Measurements from ENCODE around the gene FAXDC2.

FAXDC2 gene

DNA sequence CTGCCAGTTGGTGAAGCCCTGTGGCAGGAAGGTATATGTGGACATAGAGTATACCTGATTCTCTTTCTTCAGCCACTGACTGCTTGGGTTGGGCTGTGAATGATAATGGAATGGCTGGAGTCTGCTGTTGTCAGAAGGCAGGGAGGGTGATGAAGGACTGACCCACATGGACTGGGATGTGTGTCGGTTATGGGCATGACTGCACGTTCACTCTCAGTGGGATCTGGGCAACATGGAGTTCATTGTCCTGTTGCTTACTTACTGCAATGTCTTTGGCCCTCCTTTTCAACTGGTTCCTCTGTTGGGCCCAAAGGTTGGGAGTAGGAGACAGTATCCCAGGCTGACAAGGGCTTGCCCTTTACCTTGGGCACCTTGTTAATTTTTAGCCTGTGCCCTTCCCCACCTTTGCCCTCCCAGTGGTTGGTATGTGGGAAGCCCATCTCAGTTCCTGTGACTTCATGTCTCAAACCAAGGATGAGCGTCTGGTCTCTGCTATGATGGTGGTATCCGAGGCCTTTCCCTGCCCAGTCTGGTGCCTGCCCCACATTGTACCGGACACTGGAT, 34.6 kb downstream of the FAXDC2 start:
- Histone ChIP-seq H3K4me2 (ENCODE audit: low read length) (no peak overlapping the region), H3K9ac (no peak overlapping the region), H3K4me3 (ENCODE audit: low read depth, low read length) (no peak overlapping the region), H2AFZ (no peak overlapping the region), H3K79me2 (peaks cover 3% of the 10 kb centered on the region), H3K9me3 (ENCODE audit: control insufficient read depth, low read length) (no peaks in the 10 kb centered on the region), H3K36me3 (ENCODE audit: control insufficient read depth, insufficient read depth, low read length) (peaks cover 3% of the 10 kb centered on the region), H3K27me3 (ENCODE audit: control insufficient read depth, insufficient read depth, low read length) (no peaks in the 10 kb centered on the region), H3K27ac (no peak overlapping the region), H3K4me1 (peaks cover 7% of the 10 kb centered on the region)
- TF ChIP-seq, protein P1, sequence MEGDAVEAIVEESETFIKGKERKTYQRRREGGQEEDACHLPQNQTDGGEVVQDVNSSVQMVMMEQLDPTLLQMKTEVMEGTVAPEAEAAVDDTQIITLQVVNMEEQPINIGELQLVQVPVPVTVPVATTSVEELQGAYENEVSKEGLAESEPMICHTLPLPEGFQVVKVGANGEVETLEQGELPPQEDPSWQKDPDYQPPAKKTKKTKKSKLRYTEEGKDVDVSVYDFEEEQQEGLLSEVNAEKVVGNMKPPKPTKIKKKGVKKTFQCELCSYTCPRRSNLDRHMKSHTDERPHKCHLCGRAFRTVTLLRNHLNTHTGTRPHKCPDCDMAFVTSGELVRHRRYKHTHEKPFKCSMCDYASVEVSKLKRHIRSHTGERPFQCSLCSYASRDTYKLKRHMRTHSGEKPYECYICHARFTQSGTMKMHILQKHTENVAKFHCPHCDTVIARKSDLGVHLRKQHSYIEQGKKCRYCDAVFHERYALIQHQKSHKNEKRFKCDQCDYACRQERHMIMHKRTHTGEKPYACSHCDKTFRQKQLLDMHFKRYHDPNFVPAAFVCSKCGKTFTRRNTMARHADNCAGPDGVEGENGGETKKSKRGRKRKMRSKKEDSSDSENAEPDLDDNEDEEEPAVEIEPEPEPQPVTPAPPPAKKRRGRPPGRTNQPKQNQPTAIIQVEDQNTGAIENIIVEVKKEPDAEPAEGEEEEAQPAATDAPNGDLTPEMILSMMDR (IDR thresholded peaks at IDR 0.05), result no peak

DNA sequence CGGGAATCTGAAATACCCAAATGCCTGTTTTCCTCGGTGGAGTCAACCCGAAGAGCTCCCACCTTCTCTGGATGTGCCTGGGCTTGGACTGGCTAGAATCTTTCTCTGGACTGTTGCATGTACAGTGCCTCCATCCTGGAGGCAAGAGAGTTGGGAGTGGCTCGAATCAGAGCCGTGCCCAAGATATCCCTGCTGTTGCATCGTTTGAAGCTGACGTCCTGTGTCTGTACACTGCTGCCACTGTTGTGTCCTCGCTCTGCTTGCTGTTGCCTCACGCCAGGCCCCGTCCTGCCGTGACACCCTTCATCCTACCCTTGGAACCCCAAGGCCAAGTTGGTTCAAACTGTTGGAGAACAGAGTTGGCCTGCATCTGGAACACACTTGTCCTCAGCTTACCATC, 35.4 kb downstream of the FAXDC2 start:
- peaks cover 3% of the 10 kb centered on the region for H3K36me3 ChIP-seq (ENCODE audit: control insufficient read depth, insufficient read depth, low read length)
- H3K79me2 ChIP-seq, result peaks cover 3% of the 10 kb centered on the region
- H3K4me3 ChIP-seq (ENCODE audit: low read depth, low read length), result no peak overlapping the region
- no peaks in the 10 kb centered on the region for H3K9me3 ChIP-seq (ENCODE audit: control insufficient read depth, low read length)
- no peak overlapping the region for H3K9ac ChIP-seq
- H3K27me3 ChIP-seq (ENCODE audit: control insufficient read depth, insufficient read depth, low read length), result no peaks in the 10 kb centered on the region
- TF ChIP-seq, protein P1 (IDR thresholded peaks at IDR 0.05), result no peak
- no peak overlapping the region for H2AFZ ChIP-seq
- no peak overlapping the region for H3K4me2 ChIP-seq (ENCODE audit: low read length)
- no peak overlapping the region for H3K27ac ChIP-seq
- H3K4me1 ChIP-seq, result peaks cover 7% of the 10 kb centered on the region

DNA sequence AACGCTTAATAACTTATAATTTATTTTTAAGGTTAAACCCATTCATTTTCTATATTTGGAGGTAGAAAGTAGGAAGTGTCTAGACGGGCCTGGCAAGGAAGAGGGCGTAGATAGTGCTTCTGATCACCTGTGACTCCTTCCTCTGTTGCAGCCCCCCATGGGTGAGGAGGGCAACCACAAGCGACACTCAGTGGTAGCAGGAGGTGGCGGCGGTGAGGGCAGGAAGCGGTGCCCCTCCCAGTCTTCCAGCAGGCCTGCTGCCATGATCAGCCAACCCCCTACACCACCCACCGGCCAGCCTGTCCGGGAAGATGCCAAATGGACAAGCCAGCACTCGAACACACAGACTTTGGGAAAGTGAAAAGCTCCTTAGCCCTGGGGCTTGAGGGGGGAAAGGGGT, 36.7 kb downstream of the FAXDC2 start:
- no peak overlapping the region for H3K27ac ChIP-seq
- H3K79me2 ChIP-seq, result peaks cover 3% of the 10 kb centered on the region
- no peak overlapping the region for H3K4me2 ChIP-seq (ENCODE audit: low read length)
- TF ChIP-seq, protein P1 (IDR thresholded peaks at IDR 0.05), result no peak
- peaks cover 7% of the 10 kb centered on the region for H3K4me1 ChIP-seq
- no peaks in the 10 kb centered on the region for H3K9me3 ChIP-seq (ENCODE audit: control insufficient read depth, low read length)
- H3K4me3 ChIP-seq (ENCODE audit: low read depth, low read length), result no peak overlapping the region
- H3K27me3 ChIP-seq (ENCODE audit: control insufficient read depth, insufficient read depth, low read length), result no peaks in the 10 kb centered on the region
- H2AFZ ChIP-seq, result no peak overlapping the region
- peaks cover 3% of the 10 kb centered on the region for H3K36me3 ChIP-seq (ENCODE audit: control insufficient read depth, insufficient read depth, low read length)
- no peak overlapping the region for H3K9ac ChIP-seq

DNA sequence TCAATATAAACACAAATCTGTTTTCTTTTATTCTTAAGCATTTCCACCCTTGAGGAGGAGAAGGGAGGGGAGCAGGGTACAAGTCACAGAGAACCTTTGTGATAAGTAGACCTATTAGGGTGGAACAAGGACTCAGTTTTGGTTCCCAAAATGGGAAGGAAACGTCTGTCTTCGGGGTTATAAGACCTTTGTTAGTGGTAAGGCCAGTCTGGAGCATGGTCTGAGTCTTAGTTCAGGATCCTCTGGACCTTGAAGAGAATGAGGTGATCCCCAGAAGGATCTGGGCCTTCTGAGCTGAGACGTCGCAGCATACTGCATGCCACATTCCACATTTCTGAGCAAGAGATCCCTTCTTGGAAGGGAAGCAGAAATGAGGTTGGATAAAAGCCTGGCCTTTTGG, 37.2 kb downstream of the FAXDC2 start:
- peaks cover 3% of the 10 kb centered on the region for H3K79me2 ChIP-seq
- peaks cover 3% of the 10 kb centered on the region for H3K36me3 ChIP-seq (ENCODE audit: control insufficient read depth, insufficient read depth, low read length)

More for the DNA sequence above, 37.2 kb downstream of the FAXDC2 start:
- no peak overlapping the region for H3K27ac ChIP-seq
- H3K4me3 ChIP-seq (ENCODE audit: low read depth, low read length), result no peak overlapping the region
- H3K27me3 ChIP-seq (ENCODE audit: control insufficient read depth, insufficient read depth, low read length), result no peaks in the 10 kb centered on the region
- H3K4me2 ChIP-seq (ENCODE audit: low read length), result no peak overlapping the region
- no peaks in the 10 kb centered on the region for H3K9me3 ChIP-seq (ENCODE audit: control insufficient read depth, low read length)
- peaks cover 7% of the 10 kb centered on the region for H3K4me1 ChIP-seq
- no peak overlapping the region for H2AFZ ChIP-seq
- TF ChIP-seq, protein P1 (IDR thresholded peaks at IDR 0.05), result no peak
- H3K9ac ChIP-seq, result no peak overlapping the region

Data from parathyroid adenoma (tissue), 2 donors.